Urothelium cell line (cell line): ENCODE measurements around the gene HSPG2.
A peak's percentile ranks its signal among the peaks of the same experiment; 100 is the strongest.

Experiments
- DNase-seq: peaks from one replicate; pipeline ENCODE4 v3.0.0; 2011; ENCODE audit warnings: low spot score, mixed read lengths
- FAIRE-seq: peaks from 2 replicates; lab custom pipeline; 2011; peaks lifted over from hg19 to GRCh38; lab: Jason Lieb, UNC

The HSPG2 gene

DNA sequence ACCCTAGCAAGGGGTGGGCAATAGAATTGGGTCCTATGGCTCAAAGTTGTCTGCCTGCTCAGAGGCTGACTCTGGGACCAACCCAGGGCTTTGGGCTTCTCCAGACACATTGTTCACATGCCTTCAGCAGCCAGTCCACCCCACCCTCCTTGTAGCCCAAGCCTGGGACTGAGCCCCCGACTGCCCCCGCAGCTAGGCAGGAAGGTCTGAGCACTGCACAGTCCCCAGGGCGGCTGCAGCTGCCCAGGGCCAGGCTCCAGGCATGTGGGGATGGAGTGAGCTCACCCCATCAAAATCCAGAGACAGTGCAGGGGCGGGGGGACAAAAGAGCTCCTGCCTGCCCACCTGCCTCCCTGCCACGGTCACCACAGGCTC lies 35.6 kb downstream of the HSPG2 start:
- no peak for FAIRE-seq
- DNase-seq = no peak

DNA sequence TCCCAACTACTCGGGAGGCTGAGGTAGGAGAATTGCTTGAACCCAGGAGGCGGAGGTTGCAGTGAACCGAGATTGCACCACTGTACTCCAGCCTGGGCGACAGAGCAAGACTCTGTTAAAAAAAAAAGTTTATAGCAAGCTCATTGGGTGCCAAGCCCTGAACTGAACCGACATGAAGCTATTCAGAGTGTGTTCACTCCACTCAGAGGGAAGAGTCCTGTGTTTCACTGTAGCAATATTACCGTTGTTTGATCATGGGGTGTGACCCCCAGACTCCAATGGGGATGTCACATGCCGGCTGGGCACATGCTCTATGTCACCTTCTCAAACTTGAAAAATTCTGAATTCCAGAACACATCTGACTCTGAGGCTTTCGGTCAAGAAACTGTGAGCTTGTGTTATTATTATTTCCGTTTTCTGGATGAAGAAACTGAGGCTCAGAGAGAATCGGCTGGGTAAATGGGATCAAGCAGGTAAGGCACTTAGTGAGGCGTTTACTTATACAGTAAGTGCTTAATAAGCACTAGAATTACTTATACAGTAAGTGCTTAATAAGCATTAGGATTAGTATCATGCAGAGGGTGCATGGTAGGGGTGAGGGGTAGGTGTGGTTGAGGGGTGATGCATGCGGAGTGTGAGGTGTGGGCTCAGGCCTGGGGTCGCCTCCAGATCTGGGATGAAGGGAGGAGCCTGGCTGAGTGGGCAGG lies 36.2 kb downstream of the HSPG2 start:
- no peak for DNase-seq
- no peak for FAIRE-seq

DNA sequence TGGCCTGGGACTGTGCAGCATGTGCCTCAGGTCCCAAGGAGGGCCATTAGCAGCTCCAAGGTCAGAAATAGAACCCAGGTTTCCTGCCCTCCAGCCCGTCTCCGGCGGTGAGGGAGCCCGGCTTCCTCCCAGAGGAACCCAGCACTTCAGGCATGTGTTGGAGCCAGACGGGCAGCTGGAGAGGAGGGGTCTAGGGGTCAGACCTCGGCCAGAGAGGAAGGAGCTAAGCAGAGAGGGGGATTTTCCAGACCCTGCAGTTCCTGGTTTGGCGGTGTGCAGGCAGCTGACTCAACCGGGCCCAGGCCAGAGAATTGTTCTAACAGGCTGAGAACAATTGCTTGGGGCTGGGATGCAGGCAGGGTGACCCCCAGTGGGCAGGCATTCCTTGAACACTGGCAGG lies 37.1 kb downstream of the HSPG2 start:
- no peak for FAIRE-seq
- DNase-seq = no peak

DNA sequence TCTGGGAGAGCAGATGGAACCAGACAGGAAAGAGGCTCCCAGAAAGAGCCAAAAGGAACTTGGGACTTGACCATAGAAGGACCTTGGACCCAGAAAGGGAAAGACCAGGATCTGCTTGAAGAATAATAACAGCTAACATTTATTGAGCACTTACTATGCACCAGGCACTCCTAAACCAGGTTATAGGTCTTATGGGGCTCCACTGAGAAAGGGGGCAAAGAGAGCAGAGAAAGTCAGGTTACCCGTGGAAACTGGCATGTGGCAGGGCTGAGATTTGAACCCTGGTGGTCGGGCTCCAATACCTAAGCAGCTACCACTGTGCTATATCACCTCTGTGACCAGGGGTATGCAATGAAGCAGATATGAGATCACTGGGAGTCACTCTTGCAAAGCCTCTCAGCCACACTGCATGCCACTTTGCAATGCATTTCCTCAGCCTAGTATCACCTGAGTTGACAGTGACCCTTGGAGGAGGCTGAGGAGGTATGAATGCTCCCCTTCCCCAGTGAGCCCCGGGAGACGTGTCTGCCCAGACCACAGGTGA lies 37.8 kb downstream of the HSPG2 start:
- DNase-seq = no peak
- FAIRE-seq = no peak

DNA sequence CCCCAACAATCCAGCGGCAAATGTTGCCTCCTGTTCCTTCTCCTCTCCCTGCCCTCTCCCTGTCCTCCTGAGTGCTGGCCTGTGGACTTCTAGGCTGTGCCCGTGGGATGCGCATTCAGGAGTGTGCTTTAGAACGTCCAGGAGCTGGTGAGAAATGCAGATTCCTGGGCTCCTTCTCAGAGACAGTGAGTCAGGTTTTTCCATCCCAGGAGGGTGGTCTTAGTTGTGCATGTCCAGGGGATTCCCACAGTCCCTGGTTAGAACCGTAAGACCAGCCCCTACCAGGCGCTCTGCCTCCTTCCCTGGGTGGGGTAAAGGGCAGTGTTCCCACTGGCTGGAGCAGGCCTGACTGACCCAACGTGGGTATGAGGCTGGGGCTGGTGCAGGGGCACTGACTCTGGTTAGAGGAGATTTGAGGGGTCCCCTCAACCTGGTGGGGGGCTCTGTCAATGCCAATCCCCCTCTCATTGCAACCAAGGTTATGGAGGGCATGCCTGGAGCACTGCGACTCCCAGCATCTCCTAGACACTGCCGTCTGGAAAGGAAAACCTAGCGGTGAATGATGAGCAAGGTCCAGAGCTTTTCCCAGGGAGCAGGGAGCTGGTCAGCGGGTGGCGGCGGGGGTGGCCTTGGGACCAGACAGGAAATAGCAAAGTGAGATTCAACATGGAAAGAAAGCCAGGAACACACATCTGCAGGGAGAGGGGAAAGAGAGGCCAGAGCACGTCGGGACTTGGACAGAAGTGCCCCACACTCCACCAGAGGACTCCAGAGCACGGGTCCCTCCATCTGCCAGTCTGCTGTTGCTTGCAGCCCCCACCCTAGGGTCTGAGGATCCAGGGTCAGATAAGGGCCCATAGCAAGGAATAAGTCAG lies 38.5 kb downstream of the HSPG2 start:
- FAIRE-seq (no peak), DNase-seq (no peak)

DNA sequence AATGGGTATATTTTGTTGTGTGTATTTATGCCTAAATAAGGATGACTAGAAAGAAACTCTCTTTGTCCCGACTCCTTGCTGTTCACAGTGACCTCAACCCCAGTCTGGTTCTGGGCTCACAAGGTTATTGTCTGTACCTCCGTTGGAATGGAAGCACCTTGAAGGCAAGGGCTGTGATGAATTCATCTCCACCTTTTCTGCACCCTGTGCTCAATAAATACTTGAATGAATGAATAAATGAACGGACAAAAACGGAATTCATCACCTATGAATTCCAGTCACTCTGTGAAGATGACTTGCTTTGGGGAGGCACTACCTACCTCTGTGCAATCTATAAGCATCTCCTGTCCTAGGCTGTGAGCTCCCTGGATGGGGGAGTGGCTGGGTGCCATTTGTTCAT lies 39.3 kb downstream of the HSPG2 start:
- DNase-seq (no peak), FAIRE-seq (peak; percentile 27)

DNA sequence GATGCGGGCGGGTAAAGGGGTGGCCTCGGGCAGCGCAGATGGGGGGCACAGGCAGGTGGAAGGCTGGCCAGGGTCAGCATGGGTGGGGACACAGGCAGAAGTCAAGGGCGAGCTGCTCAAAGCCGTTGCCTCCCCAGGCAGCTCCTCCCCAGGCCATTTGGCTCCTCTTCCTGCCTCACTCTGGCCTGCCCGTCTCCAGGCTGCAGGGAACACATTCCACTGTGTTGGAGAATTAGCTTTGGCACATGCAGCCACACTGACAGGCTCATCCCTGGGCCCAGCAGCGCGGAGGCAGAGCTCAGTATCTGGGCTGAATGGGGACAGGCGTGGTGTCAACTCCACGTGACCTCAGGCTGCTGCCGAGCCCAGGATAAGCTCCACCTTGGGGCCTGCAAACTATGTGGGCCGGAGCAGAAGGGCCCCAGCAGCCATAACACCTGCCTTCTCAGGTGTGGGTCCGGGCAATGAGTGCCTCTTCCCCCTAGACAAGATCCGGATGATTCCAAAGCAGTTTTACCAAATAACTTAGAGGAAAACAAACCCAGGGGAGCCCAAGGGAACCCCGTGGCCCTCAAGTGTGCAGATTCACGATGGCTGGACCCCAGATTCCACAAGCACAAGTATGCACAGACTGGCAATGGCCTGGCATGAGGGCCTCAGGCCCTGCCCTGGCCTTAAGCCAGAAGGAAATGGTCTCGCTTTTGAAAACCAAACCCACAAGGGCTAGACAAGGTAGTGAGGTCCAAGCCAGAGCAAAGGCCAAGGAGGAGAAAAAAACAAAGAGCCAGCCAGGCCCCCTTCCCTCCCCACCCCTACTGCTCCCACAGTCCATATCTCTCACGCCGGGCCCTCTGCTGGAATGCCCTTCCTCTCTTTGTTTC lies 40.2 kb downstream of the HSPG2 start:
- no peak for FAIRE-seq

DNA sequence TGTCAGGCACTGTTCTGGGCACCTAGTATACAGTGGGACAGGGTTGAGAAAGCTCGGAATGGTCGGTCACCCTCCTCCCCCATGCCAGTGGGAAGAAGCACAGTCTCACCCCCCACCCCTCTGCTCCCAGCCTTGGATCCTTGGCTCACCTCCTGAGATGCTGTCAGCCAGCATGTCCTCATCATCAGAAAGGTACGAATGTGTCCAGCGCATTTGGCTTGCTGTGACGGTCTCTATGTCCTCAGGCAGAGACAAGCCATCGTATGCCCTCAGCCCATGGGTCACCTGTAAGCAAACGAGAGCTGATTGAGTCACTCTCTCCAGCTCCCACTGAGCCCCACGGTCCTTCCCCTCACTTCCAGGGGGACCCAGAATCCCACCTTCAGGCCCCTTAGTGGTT lies 41.1 kb downstream of the HSPG2 start:
- DNase-seq (no peak), FAIRE-seq (peak; percentile 59)

More for the DNA sequence above, 40.2 kb downstream of the HSPG2 start:
- DNase-seq = no peak

DNA sequence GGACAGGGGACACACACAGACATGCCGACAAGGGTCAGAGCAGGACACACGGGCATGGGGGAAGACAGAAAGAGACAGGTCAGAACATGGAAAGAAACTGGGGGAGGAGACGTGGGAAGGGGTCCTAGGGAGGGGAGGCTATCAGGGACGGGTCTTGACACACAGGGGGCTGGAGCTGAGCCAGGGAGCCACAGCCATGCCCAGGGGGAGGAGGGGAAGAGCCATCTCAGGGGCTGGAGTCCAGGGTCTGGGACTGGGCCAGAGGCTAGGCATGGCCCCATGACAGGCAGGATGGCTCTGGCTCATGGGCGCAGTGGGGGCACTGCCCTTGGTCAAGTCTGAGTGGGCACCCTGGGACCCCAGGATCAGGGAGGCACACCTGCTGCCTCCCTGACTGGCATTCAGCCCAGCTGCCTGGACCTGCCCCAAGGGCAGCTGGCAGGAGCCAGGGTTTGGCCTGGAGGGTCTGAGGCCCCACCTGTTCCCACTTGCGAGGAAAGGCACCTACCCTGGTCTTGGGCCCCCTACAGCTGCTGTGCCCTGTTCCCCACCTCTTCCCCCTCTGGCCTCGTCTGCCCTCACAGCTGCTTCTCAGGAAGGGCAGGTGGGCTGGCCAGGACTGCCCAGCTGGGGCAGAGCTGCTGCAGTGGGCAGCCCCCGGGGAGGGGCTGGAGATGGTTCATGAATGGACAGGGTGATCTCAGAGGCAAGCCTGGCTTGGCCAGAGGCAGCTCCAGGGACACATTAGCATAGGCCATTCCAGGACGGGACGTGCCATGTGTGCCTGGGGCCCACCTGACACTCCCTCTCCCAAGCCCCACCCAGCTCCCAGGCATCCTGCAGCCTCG lies 42.9 kb downstream of the HSPG2 start:
- FAIRE-seq = no peak
- no peak for DNase-seq

DNA sequence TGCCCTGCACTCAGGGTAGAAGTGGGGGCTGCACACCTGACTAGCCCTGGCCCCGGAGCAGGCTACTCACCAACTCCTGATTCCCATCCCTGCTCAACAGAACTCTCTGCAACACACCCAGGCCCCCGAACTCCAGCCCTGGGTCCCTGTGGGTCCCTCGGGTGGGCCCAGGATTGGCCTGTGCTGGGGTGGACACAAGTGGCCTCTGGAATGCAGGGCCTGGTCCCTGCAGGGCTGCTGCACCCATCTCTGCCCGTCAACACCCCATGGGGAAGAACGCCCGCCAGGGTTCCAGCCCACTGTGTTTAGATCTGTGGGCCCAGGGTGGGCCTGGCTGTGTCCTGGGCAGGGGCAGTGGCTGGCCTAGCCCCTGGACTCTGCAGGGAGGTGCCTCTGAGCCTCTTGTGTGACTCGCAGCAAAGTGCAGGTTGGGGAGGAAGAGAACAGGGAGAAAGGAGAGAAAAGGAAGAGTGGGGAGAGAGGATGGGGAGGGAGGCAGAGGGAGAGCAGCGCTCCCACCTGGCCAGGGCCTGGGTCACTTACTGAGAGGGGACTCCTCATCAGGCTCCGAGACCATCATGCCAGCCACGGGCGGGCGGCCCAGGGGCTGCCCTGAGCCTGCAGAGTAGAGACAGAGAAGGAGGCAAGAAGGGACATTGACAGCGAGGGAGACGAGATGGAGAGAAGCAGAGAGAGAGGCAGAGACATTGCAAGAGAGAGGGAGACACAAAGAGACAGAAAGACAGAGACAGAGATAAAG lies 43.9 kb downstream of the HSPG2 start:
- no peak for DNase-seq
- FAIRE-seq = no peak

DNA sequence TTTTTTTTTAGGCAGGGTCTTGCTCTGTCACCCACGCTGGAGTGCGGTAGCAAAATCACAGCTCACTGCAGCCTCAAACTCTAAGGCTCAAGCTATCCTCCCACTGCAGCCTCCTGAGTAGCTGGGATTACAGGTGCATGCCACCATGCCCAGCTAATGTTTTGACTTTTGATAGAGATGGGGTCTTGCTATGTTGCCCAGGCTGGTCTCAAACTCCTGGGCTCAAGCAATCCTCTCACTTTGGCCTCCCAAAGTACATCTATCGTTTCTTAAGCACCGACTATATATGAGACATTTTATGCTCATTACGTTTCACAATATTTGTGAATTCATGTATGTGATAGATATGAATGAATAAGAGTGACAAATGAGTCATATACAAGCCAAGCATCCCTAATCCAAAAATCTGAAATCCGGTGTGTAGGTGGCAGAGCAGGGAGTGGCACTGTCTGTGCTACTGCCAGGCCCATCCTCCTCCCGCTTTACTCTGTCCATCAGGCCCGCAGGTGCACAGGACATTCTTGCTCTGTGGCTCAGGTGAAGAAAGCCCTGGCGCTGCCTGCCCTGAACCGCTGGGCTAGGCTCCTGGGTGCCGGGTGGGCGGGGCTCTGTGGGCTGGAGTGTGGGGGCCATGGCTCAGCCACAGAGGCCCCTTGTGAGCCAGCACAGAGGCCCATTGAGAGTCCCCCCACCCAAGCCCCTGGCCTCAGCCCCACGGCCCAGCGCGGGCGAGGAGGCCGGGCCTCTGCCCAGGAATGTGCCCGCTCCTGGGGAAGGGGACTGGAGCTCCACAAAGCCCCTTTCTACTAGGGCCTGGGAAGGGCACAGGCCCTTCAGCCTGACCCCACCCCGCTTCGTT lies 45.3 kb downstream of the HSPG2 start:
- no peak for FAIRE-seq
- DNase-seq = no peak

DNA sequence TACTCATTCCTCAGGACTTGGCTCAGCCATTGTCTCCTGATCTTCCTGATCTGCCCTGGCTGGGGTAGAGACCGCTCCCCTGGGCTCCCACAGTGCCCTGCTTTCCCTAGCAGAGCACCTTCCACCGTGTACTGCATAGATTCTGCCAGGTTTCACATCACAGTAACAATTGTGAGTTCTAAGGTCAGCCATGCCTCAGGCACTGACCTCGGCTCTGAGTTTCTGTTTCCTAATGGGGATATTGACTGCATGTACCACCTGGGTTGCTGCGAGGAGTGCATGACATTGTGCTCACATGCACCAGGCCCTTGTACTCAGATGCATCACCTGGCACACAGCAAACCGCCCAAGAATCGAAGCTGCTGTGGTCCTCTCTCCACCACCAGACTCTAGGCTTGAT lies 46.0 kb downstream of the HSPG2 start:
- no peak for FAIRE-seq
- no peak for DNase-seq

DNA sequence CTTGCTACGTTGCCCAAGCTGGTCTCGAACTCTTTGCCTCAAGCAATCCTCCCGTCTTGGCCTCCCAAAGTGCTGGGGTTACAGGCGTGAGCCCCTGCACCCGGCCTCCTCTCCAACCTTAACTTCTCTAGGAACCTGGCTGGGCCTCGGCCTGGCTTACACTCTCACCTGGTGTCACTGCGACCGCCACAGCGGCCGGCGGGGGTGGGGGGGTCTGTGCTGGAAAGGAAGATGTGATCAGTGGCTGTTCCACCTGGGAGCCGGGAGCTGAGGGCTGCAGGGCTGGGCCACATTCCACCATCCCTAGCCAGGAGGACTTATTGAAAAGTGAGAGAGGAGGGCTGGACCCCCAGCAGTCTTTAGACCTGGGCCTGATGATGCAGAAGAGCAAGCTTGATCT lies 48.6 kb downstream of the HSPG2 start:
- FAIRE-seq (no peak), DNase-seq (no peak)

DNA sequence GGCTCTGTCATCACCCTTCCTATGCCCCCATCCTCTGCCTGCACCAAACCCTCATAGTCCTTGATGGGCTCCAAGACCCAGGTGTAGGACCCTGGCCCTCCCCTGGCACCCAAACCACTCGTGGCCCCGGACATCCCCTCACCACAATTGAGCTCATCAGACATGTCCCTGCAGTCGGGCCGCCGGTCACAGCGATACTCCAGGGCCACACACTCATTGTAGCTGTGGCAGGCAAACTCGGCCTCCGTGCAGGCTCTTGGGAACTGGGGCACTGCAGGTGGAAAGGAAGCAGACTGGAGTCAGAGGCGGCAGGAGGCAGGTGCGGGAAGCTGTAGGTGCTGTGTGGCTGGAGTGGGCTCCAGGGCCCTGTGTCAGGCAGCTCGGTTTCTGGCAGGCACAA lies 49.3 kb downstream of the HSPG2 start:
- DNase-seq (no peak), FAIRE-seq (no peak)

DNA sequence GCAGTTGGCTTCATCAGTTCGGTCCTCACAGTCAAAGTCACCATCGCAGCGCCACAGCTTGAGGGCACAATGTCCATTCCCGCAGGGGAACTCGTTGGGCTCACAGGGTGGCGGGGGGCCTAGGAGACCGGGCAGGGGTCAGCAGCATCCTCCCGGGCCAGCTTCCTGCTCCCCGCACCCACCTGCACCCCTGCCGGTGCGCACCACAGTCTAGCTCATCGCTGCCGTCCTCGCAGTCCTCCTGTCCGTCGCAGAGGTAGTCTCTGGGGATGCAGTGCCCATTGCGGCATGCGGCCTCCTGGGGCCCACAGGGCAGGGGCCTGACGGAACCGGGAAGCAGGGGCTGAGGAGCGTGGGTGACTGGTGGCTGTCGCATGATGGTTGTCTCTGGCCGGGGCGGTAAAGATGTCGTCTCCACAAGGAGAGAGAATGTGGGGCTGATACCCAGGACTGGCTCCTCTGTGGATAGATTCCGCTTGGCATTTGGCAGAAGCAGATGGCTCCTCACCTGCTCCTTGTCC lies 49.8 kb downstream of the HSPG2 start:
- FAIRE-seq = no peak
- DNase-seq = no peak

DNA sequence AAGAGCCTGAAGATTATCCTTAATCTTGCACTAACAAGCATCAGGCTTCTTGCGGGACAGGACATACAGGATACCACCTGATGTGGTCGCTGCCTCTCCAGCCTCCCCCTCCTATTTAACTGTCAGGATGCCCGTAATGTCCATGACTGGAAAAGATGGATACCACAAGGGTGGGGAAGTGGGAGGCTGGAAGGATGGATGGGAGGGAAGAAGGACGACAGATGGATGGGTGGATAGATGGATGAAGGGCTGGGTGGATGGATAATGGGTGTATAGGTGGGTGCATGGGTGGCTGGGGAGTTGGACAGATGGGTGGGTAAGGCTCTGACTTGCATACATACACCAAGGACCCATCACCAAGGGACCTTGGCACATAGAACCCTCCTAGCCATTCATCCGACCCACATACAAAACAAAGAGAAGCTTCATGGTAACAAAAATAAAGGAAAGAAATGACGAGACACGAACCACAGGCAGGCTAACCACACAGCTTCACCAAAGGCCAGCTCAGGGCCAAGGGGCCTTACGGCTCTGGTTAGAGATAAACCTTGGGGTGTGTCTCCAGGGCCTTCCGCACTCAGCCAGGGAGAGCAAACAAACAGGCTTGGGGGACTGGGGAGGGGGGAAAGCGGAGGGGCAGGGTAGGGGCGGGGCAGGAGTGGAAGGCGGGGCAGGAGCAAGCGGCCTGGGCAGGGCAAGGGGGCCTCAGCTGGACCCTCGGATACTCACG lies 50.5 kb downstream of the HSPG2 start:
- FAIRE-seq (no peak), DNase-seq (no peak)

DNA sequence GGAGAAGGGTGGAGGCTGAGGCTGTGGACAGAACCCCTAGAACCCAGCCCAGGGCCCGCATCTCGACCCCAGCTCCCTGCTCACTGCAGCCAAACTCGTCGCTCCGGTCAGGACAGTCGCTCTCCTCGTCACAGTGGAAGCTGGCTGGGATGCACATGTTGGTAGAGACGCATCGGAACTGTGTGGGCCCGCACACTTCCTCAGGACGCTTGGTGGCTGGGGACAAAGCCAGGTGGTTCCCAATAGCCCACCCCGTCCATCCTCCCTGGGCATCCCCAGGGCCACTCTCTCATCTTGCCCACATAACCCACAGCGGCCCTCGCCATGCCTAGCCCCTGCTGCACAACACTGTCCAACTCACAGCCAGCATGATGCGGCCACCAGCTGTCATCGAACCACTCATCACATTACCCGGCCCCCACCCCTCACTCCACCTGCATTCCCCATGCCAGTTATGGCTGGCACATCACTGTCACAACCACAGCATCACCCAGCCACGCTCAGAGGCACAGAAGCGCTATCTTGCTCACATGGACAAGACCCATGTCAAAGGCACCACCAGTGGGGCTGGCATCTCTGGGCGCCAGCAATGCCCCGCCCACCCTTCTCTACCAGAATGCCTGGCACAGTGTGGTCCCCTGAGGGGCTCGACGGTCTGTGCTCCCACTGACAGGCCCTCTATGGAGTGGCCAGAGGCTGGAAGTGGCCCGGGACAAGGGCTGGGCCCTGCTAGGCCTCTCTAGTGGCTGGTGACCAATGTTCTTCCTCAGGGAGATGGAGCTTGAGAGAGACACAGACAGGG lies 51.7 kb downstream of the HSPG2 start:
- FAIRE-seq (no peak), DNase-seq (no peak)
